ENCODE measurements around the gene RPL10A.

RPL10A gene

GRCh38 chr6:35476004-35476403, 7.8 kb downstream of the RPL10A start:
- no peak for DNase-seq

GRCh38 chr6:35477028-35477427, 8.8 kb downstream of the RPL10A start:
- no peak for DNase-seq

GRCh38 chr6:35477551-35478179, 9.5 kb downstream of the RPL10A start:
- DNase-seq: no peak

GRCh38 chr6:35478259-35478658, 10.1 kb downstream of the RPL10A start:
- no peak for DNase-seq

- DNase-seq: no peak
Observed at GRCh38 chr6:35480176-35480575, 12.0 kb downstream of the RPL10A start.

GRCh38 chr6:35481226-35481625, 13.0 kb downstream of the RPL10A start:
- no peak for DNase-seq

- no peak for DNase-seq
Observed at GRCh38 chr6:35483062-35483461, 14.9 kb downstream of the RPL10A start.

GRCh38 chr6:35483490-35483889, 15.3 kb downstream of the RPL10A start:
- DNase-seq: no peak

- no peak for DNase-seq
Observed at GRCh38 chr6:35483893-35484645, 15.9 kb downstream of the RPL10A start.

- DNase-seq: peak; percentile 47 to 80
Observed at GRCh38 chr6:35484921-35485392, 16.8 kb downstream of the RPL10A start.

GRCh38 chr6:35485402-35485877, 17.2 kb downstream of the RPL10A start:
- DNase-seq: no peak

- no peak for DNase-seq
Observed at GRCh38 chr6:35486005-35486925, 18.1 kb downstream of the RPL10A start.

- peak; percentile 47 to 67 for DNase-seq
Observed at GRCh38 chr6:35487658-35488516, 19.7 kb downstream of the RPL10A start.

- DNase-seq: no peak
Observed at GRCh38 chr6:35488517-35488862, 20.3 kb downstream of the RPL10A start.

GRCh38 chr6:35489066-35489465, 20.9 kb downstream of the RPL10A start:
- DNase-seq: no peak

GRCh38 chr6:35489995-35490791, 22.0 kb downstream of the RPL10A start:
- DNase-seq: no peak

- DNase-seq: no peak
Observed at GRCh38 chr6:35490821-35491557, 22.8 kb downstream of the RPL10A start.

GRCh38 chr6:35491558-35492257, 23.5 kb downstream of the RPL10A start:
- DNase-seq: no peak

- DNase-seq: no peak
Observed at GRCh38 chr6:35492258-35492973, 24.2 kb downstream of the RPL10A start.

GRCh38 chr6:35492974-35493284, 24.7 kb downstream of the RPL10A start:
- DNase-seq: peak; percentile 16 to 39

Data from inflammatory macrophage treated with lipopolysaccharide for 1 hour (primary cell).